Prostate gland (tissue), 2 donors: ENCODE measurements around the gene TSNAX. TPM values are rescaled to one million over a fixed set of nuclear protein-coding genes. Genes with fewer than 3 reads are reported as not detected.

Experiments
- DNase-seq: peaks from one replicate; pipeline ENCODE4 v3.0.0-alpha.2; 2019; ENCODE audit warnings: low spot score
- H3K27ac ChIP-seq, 2 donors: fragments of 200-600 bp; sonication (generic); 2 replicates each; pipeline ENCODE4 v1.5.1; 2017 to 2019
- H3K27me3 ChIP-seq: fragments of 200-600 bp; sonication (generic); replicated peaks from 2 replicates; pipeline ENCODE4 v1.5.1; 2019; ENCODE audit not compliant: insufficient read depth
- H3K36me3 ChIP-seq, 2 donors: fragments of 200-600 bp; sonication (generic); 1 replicate in 1 of 2; 2 replicates in 1 of 2; pipeline versions ENCODE4 v1.5.1 to v1.8.1; 2017 to 2019
- H3K4me1 ChIP-seq: fragments of 200-600 bp; sonication (generic); replicated peaks from 2 replicates; pipeline ENCODE4 v1.5.1; 2019
- H3K4me3 ChIP-seq, 2 donors: fragments of 200-600 bp; sonication (generic); 2 replicates each; pipeline ENCODE4 v1.5.1; 2017 to 2019
- H3K9me3 ChIP-seq: fragments of 200-600 bp; sonication (generic); 2 replicates; pipeline ENCODE4 v1.5.1; 2017
- POLR2A ChIP-seq: fragments of 450-650 bp; IDR thresholded peaks from one replicate; pipeline ENCODE4 v1.6.1; 2016; ENCODE audit warnings: antibody characterized with exemption, mild to moderate bottlenecking
- POLR2AphosphoS5 ChIP-seq: sonication (generic); formaldehyde crosslinking; IDR thresholded peaks from one replicate; pipeline ENCODE4 v1.6.1; 2017; ENCODE audit warnings: antibody characterized with exemption
- WGBS: methylation state at CpG from one replicate; pipeline ENCODE4 v1.1.5; 2018; 5-methylcytosine and 5-hydroxymethylcytosine counted together
- intact Hi-C: fragments of 100-400 bp; cut with DNase I; formaldehyde crosslinking; loops from one replicate; pipeline ENCODE4 v1.14.2; 2022
- total RNA-seq, 2 donors: library from RNA; depleted of rRNA; stranded (reverse); fragments of >200 nt; gene quantifications; one replicate each; pipeline ENCODE4 v1.1.0, GENCODE V29; 2016
- TF ChIP-seq, protein P1 (sequence below), 4 experiments: fragments of 200-600 bp in 2 of 4; fragments of 450-650 bp in 2 of 4; sonication (generic) in 2 of 4; IDR thresholded peaks; 1 replicate in 3 of 4; 2 replicates in 1 of 4; pipeline ENCODE4 v1.5.1; 2016 to 2019; ENCODE audit warnings: antibody characterized with exemption in 4 of 4, mild to moderate bottlenecking in 2 of 4, moderate library complexity in 2 of 4

Gene TSNAX
- total RNA-seq, 2 donors from 2014 or later: 23.5 to 41.2 TPM

DNA sequence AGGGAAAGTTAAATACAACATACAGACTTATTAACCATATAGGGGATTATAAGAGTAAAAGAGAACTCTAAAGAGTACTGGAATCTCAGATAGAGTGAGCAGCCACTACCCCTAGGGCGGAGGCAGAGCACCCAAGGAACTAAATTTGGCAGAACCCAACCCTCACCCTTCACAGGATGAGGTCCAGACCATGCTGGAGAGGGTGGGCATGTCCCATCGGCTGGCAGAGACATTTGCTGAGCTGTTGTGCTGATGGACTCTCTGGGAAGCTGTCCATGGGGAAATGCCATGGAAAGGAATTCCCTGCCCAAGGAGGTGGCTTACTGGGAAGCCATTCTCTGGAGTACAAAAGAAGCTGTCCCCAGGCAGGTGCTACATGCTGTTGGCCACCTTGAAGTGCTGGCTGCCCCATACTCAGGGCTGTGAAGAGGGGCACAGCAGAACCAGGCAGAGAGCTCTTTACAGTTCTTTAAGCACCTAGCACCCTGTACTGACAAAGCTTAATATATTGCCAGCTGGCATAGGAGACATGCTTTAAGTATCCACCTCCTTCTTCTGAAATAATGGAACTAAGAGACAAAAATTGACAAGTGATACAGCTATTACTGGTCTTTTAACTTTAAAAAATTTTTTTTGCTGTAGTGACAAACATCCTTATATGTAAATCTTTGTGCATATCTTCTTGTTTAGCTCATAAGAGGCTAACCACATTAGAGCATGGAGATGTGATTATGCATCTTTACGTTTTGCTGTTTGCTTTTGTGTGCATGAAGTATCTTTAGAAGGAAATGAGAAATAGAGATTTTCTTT, 29.6 kb downstream of the TSNAX start:
- intact Hi-C loops: no loop called here
- H3K4me3 ChIP-seq: no peak overlapping the region
- H3K36me3 ChIP-seq: no peaks in the 10 kb centered on the region
- H3K9me3 ChIP-seq: no peaks in the 10 kb centered on the region
- 73% methylated on average over 3 of the region's 3 CpGs for WGBS
- no peak overlapping the region for H3K27ac ChIP-seq
- TF ChIP-seq POLR2AphosphoS5 (no peak), POLR2A (no peak)
- TF ChIP-seq, protein P1, sequence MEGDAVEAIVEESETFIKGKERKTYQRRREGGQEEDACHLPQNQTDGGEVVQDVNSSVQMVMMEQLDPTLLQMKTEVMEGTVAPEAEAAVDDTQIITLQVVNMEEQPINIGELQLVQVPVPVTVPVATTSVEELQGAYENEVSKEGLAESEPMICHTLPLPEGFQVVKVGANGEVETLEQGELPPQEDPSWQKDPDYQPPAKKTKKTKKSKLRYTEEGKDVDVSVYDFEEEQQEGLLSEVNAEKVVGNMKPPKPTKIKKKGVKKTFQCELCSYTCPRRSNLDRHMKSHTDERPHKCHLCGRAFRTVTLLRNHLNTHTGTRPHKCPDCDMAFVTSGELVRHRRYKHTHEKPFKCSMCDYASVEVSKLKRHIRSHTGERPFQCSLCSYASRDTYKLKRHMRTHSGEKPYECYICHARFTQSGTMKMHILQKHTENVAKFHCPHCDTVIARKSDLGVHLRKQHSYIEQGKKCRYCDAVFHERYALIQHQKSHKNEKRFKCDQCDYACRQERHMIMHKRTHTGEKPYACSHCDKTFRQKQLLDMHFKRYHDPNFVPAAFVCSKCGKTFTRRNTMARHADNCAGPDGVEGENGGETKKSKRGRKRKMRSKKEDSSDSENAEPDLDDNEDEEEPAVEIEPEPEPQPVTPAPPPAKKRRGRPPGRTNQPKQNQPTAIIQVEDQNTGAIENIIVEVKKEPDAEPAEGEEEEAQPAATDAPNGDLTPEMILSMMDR (IDR thresholded peaks at IDR 0.05): no peak
- no peaks in the 10 kb centered on the region for H3K4me1 ChIP-seq
- no peak for DNase-seq
- H3K27me3 ChIP-seq: no peaks in the 10 kb centered on the region

DNA sequence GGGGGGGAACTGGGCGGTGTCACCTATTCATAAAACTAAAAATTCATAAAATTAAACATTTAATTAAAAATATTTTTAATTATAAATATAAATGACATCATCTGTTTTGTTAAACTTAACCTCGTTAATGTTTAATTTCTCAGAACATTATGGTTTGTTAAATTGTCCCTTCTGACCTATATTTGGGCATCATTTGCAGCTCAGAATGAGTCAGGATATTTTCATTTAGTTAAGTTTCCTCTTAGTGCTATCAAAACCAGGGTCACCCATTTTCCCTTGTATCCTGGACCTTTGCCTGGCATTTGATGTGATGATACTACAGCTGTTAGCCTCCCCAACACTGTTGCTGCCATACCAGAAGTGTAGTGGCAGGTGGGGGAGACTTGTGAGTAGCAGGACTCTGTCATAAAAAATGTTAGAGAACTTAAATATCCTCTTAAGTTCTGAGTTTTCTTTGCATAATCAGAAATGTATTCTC, 30.3 kb downstream of the TSNAX start:
- no peaks in the 10 kb centered on the region for H3K27me3 ChIP-seq
- no peaks in the 10 kb centered on the region for H3K36me3 ChIP-seq
- intact Hi-C loops: no loop called here
- H3K4me3 ChIP-seq: no peak overlapping the region
- no peak for TF ChIP-seq POLR2A
- TF ChIP-seq, protein P1 (IDR thresholded peaks at IDR 0.05): no peak
- no peak for TF ChIP-seq POLR2AphosphoS5
- H3K4me1 ChIP-seq: no peaks in the 10 kb centered on the region
- WGBS: 93% methylated on average over 2 of the region's 2 CpGs
- H3K27ac ChIP-seq: no peak overlapping the region
- no peak for DNase-seq
- no peaks in the 10 kb centered on the region for H3K9me3 ChIP-seq

DNA sequence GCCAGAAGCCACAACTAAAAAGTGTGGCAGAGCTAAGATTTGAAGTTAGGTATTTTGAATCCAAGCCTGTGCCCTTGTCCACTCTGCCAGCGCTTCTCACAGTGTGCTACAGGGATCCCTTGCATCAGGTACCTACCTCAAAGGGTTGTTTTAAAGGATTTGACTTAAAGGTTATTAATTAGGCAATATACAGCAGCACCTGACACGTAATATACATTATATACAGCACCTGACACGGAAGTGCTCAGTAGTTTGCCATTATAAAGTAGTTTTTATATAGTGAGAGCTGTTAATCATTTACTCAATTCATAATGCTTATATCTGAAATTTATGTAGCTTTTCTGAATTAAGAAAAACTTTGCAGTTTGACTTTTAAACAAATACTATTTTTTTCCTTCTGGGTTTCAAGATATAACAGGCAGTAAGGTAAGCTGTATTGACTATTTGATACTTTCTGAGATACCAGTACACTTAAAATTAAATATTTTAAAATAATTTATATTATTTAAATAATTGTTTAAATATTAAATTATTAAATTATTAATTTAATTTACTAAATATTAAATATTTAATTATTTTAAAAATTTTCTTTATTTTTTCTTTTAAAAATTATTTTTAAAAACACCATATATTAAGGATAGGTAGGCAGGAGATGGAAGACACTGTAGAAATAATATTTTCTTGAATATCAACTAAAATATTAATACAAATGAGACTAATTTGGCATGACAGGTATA, 33.3 kb downstream of the TSNAX start:
- H3K4me1 ChIP-seq: no peaks in the 10 kb centered on the region
- H3K4me3 ChIP-seq: no peak overlapping the region
- no peak for DNase-seq
- intact Hi-C loops: no loop called here
- H3K36me3 ChIP-seq: no peaks in the 10 kb centered on the region
- H3K9me3 ChIP-seq: no peaks in the 10 kb centered on the region
- H3K27ac ChIP-seq: no peak overlapping the region
- WGBS: 92% methylated on average over 3 of the region's 3 CpGs
- no peak for TF ChIP-seq POLR2A
- no peak for TF ChIP-seq POLR2AphosphoS5
- TF ChIP-seq, protein P1 (IDR thresholded peaks at IDR 0.05): no peak
- H3K27me3 ChIP-seq: no peaks in the 10 kb centered on the region

DNA sequence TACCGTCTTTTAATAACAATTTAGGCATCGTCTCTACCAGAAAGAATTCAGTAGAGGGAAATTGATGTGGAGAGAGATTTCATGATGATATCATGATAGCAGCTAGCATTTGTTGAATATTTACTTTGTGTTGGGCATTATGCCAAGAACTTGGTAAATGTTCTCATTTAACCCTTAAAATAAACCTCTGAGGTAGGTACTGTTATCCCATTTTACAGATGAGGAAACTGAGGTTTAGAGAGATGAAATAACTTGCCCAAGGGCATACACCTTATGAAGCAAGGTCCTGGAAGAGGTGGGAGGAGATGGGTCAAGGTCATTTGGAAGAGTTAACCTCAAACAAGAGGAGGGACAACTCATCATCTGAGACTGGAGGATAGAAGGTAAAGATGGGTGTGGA, 34.8 kb downstream of the TSNAX start:
- Histone ChIP-seq H3K27me3 (no peaks in the 10 kb centered on the region), H3K4me1 (no peaks in the 10 kb centered on the region), H3K36me3 (no peaks in the 10 kb centered on the region), H3K4me3 (no peak overlapping the region), H3K9me3 (no peaks in the 10 kb centered on the region), H3K27ac (no peak overlapping the region)
- DNase-seq: no peak
- WGBS: 60% methylated on average over 2 of the region's 2 CpGs
- TF ChIP-seq, protein P1 (IDR thresholded peaks at IDR 0.05): no peak
- no peak for TF ChIP-seq POLR2A
- no peak for TF ChIP-seq POLR2AphosphoS5
- intact Hi-C loops: no loop called here
